GM18909 (cell line): ENCODE measurements around the gene PRDX2.

Experiments used
- ATAC-seq: cut with Tn5 transposase; IDR thresholded peaks from one replicate; pipeline ENCODE4 v1.9.1; 2021; ENCODE audit warnings: mild to moderate bottlenecking; ENCODE audit not compliant: unreplicated experiment, poor library complexity

The PRDX2 gene

DNA sequence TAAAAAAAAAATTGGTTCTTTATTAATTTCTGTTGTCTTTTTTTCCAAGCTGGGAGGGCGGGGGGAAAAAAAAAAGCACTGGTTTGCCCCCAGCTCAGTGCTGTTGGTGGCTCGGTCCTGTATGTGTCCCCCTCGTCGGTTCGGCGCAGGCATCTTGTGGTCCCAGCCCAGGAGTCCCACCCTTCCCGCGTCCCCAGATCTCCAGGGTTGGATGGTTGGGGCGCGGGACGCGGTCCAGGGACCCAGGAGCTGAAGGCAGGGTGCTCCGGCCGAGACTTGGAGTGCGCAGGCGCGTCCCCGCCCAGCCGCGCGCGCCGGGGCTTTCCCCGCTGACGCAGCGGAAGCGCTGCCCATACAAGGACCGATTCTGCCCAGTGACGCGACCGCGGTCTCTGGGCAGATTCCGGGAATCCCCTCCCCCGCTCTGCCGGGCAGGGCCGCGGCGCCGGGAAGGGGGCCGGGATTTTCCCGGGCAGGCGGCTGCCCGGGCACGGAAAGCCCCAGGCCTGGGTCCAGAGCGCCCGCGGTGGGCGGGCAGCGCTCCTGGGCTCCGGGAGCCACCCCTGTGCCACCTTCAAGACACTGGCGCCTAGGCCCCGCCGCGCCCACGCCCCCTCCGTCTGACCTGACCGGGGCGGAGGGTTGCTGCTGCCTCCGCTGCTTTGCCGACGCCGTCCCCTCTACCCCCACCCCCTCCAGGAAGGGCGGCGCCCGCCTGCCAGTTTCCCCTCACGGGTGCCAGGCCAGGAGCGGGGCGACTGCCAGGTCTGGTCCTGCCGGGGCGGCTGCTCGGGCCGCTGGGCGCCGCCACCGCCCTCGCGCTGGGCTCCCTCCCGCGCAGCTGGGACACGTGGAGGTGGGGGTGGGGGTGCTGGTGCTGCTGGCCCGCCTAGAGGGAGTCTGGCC, 8.1 kb downstream of the PRDX2 start:
- ATAC-seq = peak; percentile 38

DNA sequence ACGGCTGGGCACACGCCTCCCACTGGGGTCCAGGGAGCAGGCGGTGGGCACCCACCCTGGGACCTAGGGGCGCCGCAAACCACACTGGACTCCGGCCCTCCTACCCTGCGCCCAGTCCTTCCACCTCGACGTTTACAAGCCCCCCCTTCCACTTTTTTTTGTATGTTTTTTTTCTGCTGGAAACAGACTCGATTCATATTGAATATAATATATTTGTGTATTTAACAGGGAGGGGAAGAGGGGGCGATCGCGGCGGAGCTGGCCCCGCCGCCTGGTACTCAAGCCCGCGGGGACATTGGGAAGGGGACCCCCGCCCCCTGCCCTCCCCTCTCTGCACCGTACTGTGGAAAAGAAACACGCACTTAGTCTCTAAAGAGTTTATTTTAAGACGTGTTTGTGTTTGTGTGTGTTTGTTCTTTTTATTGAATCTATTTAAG, 8.7 kb downstream of the PRDX2 start:
- no peak for ATAC-seq

DNA sequence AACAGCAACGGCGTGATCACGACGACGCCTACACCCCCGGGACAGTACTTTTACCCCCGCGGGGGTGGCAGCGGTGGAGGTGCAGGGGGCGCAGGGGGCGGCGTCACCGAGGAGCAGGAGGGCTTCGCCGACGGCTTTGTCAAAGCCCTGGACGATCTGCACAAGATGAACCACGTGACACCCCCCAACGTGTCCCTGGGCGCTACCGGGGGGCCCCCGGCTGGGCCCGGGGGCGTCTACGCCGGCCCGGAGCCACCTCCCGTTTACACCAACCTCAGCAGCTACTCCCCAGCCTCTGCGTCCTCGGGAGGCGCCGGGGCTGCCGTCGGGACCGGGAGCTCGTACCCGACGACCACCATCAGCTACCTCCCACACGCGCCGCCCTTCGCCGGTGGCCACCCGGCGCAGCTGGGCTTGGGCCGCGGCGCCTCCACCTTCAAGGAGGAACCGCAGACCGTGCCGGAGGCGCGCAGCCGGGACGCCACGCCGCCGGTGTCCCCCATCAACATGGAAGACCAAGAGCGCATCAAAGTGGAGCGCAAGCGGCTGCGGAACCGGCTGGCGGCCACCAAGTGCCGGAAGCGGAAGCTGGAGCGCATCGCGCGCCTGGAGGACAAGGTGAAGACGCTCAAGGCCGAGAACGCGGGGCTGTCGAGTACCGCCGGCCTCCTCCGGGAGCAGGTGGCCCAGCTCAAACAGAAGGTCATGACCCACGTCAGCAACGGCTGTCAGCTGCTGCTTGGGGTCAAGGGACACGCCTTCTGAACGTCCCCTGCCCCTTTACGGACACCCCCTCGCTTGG, 9.3 kb downstream of the PRDX2 start:
- ATAC-seq = no peak

DNA sequence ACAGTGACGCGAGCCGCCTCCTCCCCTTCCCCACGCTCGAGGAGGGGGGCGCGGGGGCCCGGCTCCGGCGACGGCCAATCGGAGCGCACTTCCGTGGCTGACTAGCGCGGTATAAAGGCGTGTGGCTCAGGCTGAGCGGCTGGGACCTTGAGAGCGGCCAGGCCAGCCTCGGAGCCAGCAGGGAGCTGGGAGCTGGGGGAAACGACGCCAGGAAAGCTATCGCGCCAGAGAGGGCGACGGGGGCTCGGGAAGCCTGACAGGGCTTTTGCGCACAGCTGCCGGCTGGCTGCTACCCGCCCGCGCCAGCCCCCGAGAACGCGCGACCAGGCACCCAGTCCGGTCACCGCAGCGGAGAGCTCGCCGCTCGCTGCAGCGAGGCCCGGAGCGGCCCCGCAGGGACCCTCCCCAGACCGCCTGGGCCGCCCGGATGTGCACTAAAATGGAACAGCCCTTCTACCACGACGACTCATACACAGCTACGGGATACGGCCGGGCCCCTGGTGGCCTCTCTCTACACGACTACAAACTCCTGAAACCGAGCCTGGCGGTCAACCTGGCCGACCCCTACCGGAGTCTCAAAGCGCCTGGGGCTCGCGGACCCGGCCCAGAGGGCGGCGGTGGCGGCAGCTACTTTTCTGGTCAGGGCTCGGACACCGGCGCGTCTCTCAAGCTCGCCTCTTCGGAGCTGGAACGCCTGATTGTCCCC, 10.1 kb downstream of the PRDX2 start, which contains the start of gene JUNB:
TSS of gene JUNB (plus strand) at position 142 of the 706 bp plus-strand sequence. CDS start at position 428, 286 bp downstream.
- ATAC-seq = peak; percentile 36

DNA sequence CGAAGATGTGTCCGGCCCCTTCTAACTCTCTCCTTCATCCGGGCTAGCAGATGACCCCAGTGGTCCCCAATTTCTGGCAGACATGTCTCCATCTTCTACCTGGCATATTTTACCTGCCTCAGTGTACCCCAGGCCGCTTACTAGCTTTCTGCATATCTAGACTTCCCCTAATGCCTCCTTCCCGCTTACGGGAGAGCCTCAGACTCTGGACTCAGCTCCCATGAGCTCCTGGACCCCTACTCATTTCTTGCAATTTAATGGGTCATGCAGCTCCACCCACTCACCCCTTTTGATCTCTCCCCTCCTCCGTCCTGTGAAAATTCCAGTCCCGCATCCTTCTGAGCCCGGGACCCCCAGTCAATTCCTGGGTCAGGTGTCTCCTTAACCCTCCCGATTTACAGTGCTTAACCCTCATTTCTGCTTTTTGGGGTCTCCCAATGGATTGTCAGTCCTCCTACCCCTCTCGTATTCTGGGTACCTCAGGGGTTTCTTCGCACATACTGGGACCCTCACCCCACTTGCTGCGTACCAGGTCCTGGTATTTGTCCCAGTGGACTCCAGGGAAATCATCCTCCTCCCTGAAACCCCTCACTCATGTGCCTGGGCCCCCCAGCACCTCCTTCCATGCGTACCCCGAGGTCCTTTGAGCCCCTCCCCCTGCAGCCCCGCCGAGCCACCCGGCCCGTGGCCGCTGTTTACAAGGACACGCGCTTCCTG, 10.8 kb downstream of the PRDX2 start:
- no peak for ATAC-seq

DNA sequence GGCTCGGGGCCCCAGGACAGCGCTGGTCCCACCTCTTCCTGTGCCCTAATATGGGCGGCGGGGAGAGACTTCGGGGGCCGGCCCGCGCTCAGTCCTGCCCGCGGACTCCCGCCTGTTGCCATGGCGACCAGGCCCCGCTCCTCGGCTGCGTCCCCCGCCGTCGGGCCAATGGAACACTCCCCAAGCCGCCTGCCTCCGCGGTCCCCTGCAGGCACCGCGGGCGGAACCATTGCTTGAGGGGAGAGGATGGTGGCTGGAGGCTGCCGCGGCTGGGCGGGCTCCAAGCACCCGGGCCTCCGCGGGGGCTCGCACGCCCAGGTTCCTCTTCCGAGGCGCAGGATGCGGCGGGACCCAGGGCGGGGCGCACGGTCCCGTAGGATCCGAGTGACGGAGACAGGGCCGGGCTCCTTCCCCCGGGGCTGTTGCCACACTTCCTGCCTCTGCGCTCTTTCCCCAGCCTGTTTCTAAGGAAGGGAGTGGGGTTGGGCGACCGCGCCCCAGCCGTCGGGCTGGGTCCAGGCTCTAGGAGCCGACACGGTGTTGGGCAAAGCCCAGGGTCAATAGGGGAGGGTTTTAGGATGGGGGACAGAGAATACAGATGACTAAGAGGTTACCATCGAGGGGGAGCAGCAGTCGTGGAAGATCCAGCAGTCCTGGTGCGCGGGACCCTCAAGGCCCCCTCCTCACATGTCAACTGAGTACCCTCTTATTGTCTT, 11.5 kb downstream of the PRDX2 start:
- peak; percentile 47 for ATAC-seq

DNA sequence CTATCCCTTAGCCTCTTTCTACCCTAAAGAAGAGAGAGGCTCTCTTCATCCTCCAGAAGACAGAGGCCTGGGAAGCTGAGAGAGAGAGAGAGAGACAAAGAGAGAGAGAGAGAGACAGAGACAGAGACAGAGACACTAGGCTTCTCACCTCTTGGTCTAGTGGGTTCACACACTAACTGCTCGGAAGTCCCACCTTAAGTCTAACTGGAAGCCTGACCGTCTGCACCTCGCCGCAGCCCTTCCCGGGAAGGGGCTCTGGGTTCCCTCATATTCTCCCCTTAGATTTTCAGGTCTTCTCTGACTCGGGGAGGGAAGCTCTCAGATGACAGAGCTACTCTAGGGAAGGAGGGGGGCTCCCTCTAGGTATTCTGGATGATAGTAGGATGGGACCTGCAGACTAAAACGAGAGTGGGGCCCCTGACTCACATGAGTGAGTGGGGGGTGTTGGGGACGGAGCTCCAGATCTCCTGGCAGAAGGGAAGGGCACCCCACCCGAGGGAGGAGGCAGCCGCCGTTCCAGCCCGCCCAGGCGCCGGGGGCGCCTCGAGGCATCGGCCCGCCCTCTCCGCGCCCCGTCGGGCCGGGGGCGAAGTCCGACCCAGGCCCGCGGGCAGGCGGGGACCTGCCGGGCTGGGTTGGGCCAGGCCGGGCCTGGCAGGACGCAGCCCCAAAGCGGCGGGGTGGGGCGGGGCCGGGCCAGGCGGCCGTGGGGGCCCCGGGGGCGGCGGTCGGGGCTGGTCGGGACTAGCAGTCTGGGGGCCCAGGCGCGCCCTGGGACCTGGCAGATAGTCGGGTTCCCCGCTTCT, 12.3 kb downstream of the PRDX2 start:
- ATAC-seq = no peak

DNA sequence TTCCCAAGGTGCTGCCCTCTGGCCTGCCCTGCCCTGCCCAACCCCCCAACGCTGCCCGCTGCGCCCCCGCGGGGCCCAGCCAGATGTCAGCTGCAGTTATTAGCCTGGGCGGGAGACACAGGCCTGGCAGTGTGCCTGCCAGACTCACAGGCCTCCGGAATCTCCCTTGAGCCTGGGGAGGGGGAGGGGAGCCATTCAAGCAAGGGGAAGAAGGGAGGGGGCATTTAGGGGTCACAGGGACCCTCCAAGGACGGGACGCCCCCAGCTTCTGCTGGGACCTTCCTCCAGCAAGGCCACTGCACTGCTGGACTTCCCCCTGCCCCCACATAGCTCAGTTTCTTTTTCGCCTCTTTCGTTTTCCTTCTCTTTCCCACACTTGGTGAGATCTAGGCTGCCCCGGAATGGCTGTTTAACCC, 12.9 kb downstream of the PRDX2 start:
- ATAC-seq = no peak

DNA sequence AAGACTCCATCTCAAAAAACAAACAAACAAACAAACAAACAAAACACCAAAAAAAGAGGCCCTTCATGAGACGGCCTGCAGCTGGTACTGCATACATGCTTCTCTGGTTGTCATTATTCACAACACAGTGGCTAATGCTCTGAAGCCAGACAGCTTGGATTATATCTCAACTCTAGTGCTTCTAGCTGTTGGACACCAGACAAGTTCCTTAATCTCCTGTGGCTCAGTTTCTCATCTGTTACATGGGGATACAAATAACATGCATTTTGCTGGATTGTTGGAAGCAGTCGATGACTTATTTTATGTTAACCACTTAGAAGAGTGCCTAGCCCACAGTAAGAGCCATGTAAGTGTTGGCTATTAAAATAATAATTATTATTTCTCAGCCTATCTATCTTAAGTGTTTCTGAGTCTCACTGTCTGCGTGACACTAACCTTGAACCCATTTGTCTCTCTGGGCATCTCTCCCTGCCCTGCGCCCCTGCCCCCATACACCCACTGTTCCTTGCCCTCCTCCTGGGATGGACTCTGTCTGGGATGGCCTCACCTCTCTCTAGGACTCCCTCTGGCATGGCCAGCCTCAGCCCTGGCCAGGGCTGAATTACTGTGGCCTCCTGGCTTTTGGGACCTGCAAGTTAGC, 13.4 kb downstream of the PRDX2 start:
- ATAC-seq = no peak

DNA sequence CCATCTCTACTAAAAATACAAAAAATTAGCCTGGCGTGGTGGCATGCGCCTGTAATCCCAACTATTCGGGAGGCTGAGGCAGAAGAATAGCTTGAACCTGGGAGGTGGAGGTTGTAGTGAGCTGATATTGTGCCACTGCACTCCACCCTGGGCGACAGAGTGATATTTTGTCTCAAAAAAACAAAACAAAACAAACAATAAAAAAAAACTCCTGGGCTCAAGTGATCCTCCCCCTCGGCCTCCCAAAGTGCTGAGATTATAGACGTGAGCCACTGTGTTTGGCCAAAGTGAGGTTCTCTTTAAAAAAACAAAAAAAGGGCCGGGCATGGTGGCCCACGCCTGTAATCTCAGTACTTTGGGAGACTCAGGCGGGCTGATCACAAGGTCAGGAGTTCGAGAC, 14.1 kb downstream of the PRDX2 start:
- no peak for ATAC-seq

DNA sequence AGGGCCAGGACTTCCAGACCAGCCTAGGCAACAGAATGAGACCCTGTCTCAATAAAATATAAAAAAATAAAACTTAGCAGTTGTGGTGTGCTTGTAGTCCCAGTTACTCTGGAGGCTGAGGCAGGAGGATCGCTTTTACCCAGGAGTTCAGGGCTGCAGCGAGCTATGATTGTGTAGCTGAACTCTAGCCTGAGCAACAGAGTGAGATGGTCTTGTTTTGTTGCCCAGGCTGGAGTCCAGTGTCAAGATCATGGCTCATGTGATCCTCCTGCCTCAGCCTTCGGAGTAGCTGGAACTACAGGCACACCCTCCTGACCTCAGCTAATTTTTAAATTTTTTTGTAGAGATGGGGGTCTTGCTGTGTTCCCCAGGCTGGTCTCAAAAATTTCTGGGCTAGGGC, 14.6 kb downstream of the PRDX2 start:
- no peak for ATAC-seq

DNA sequence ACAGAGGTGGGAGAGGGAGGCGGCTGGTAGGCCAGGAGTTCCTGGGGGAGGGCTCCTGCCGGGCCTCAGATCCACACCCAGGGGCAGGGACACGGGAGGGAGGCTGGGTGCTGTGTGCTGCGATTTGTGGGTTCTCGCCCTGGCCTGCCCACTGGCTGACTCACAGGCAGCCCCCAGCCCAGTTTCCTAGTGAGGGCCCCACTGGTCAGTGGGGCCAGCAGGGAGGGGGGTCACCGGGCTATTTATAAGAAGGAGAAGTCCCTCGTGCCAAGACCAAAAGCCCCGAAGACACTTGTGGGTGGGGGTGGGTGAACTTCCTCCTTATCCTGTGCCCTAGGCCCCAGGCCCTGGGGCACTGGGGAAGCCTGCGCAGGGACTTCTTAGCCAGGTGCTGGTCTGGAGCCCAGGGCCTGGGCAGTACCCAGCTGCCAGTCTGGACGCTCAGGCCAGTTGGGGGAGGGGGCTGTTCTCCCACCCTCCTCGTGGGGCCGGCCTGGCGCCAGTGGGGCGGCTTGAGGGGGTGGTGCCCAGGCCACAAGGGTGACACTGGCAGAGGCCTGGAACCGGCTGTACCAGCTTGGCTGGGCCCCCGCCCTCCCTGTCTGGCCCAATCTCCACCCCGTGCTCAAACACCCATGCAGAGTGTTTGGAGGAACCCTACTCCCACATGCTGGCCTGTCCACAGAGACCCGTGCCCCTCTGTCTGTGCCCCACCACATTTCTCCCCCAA, 15.3 kb downstream of the PRDX2 start:
- no peak for ATAC-seq

DNA sequence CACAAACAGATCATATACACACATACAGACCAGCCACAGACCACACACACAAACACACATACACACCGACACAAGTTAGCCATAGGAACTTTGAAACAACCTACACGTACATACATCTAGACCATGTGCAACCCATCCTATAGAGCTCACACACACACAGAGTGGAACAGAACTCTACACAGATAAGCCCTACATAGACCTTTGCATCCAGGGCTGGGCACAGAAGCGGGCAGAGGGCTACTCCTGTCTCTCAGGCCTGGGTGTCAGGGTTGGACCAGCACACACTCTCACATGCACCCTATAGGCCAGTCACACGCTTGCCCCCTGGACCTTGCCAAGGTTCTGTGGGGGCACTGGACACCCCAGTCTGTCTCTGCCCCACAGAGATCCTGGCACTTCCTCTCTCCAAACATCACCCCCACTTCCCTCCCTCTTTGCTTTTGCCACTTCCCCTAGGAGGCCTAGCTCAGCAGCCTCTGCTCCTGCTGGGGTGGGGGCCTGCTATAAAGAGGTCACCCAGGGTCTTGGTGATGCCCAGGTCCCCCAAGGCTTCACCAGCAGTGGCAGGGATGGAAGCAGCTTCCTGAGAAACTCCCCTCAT, 16.1 kb downstream of the PRDX2 start:
- ATAC-seq = no peak

DNA sequence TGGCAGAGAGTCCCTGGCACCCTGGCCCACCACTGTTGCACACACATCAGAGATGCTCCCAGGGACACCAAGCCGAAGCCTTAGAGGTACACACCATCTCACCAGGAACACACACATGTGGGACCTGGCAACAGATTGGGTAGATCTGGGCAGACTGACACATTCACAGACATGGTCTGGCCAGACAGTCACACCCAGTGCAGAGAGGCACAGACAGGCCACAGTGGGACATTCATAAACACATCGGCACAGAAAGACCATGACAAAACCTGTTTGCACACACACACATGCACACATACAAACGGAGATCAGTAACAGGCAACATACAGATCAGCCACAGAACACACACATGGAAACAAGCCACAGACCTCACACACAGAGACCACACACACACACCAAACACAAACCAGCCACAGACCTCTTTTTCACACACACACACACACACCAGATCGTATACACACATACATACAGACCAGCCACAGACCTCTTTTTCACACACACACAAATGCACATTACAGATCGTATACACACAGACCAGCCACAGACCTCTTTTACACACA, 16.6 kb downstream of the PRDX2 start:
- ATAC-seq = no peak

DNA sequence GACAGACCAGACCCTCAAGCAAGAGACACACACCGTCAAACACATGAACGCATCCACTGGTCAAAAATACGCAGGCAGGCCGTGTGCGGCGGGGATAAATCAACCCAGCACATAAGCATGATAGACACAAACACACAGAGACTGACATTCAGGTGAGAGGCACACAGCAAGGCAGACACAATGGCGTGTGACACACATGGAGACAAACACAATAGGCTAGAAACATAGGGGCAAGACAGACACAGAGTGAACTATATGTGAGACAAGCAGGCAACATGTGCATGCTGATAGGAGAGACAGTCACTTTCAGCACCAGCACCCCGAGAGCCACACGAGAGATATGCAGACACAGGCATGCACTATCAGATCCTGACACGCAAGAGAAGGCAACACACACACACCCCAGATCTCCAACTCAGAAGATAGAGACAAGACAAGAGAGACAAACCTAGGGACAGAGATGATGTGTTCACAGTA, 17.2 kb downstream of the PRDX2 start:
- no peak for ATAC-seq

DNA sequence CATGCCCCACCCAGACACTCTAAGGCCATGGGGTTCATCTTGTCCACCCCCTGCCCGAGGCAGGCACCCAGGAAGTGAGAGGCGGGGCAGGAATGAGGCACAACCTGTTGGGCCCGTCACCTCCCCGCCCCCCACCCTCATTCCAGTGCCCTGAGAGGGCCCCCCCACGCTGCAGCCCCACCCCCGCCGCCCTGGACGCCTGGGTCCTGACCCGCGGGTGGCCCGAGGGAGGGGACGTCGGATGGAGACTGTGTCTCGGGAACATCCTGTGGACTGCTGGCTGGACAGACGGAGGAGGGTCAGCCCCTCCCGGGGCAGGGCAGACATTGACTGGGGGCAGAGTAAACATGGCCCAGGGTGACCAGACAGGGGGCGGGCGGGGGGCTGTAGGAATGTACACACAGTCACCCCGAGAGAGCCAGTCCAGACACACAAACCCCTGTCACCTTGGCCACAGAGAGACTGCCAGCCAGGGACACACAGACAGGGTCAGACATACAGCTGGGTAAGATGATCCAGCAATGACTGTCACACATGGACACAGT, 17.7 kb downstream of the PRDX2 start:
- ATAC-seq = no peak
